GM23338 (cell line): ENCODE measurements around the gene GRHPR. TPM values are rescaled to one million over a fixed set of nuclear protein-coding genes. Genes with fewer than 3 reads are reported as not detected.
A peak's percentile ranks its signal among the peaks of the same experiment; 100 is the strongest.

Experiments
- ATAC-seq: fragments of 200-7000 bp; cut with Tn5 transposase; 3 replicates; pipeline ENCODE4 v1.9.1; 2020
- DNase-seq: peaks from one replicate; pipeline ENCODE4 v3.0.0-alpha.2; 2015; ENCODE audit warnings: low spot score
- H2AFZ ChIP-seq: fragments of 200-600 bp; sonication (generic); 2 replicates; pipeline ENCODE4 v1.8.0; 2016; ENCODE audit warnings: antibody characterized with exemption, mild to moderate bottlenecking, moderate library complexity
- H3F3A ChIP-seq: fragments of 200-600 bp; sonication (generic); replicated peaks from 2 replicates; pipeline ENCODE4 v1.8.0; 2017; ENCODE audit warnings: antibody characterized with exemption, mixed run types, low read depth
- H3K27ac ChIP-seq: fragments of 200-600 bp; sonication (generic); 2 replicates; pipeline ENCODE4 v1.6.1; 2016; ENCODE audit warnings: low read depth
- H3K27me3 ChIP-seq: fragments of 200-600 bp; sonication (generic); 2 replicates; pipeline ENCODE4 v1.8.0; 2016; ENCODE audit warnings: mild to moderate bottlenecking, mixed run types, moderate library complexity; ENCODE audit not compliant: insufficient read depth
- H3K36me3 ChIP-seq: fragments of 200-600 bp; sonication (generic); 2 replicates; pipeline ENCODE4 v1.8.0; 2016; ENCODE audit warnings: mild to moderate bottlenecking; ENCODE audit not compliant: insufficient read depth
- H3K4me1 ChIP-seq: fragments of 200-600 bp; sonication (generic); 2 replicates; pipeline ENCODE4 v1.8.0; 2016; ENCODE audit warnings: mild to moderate bottlenecking, moderate library complexity; ENCODE audit not compliant: insufficient read depth
- H3K4me2 ChIP-seq: fragments of 200-600 bp; sonication (generic); 2 replicates; pipeline ENCODE4 v1.7.1; 2017; ENCODE audit warnings: mixed run types
- H3K4me3 ChIP-seq: fragments of 200-600 bp; sonication (generic); 2 replicates; pipeline ENCODE4 v1.6.1; 2016; ENCODE audit warnings: mixed run types
- H3K79me2 ChIP-seq: fragments of 200-600 bp; sonication (generic); replicated peaks from 2 replicates; pipeline ENCODE4 v1.8.0; 2017; ENCODE audit warnings: mild to moderate bottlenecking; ENCODE audit not compliant: insufficient read depth
- H3K9me2 ChIP-seq: fragments of 200-600 bp; sonication (generic); 2 replicates; pipeline ENCODE4 v1.8.0; 2017; ENCODE audit not compliant: insufficient read depth
- H4K20me1 ChIP-seq: fragments of 200-600 bp; sonication (generic); replicated peaks from 2 replicates; pipeline ENCODE4 v1.8.0; 2017; ENCODE audit warnings: mild to moderate bottlenecking; ENCODE audit not compliant: insufficient read depth
- H3K27ac Mint-ChIP-seq: 2 replicates; pipeline ENCODE4 v1.8.0; 2020; ENCODE audit warnings: inconsistent platforms, mild to moderate bottlenecking, moderate library complexity, mixed read lengths
- H3K27me3 Mint-ChIP-seq: 3 replicates; pipeline ENCODE4 v1.8.0; 2022; ENCODE audit warnings: low read depth, mild to moderate bottlenecking, moderate library complexity, mixed read lengths, inconsistent platforms; ENCODE audit not compliant: insufficient read depth, poor library complexity
- H3K36me3 Mint-ChIP-seq: 3 replicates; pipeline ENCODE4 v1.8.0; 2021; ENCODE audit warnings: low read depth, mild to moderate bottlenecking, inconsistent platforms, moderate library complexity, mixed read lengths
- H3K4me1 Mint-ChIP-seq: 3 replicates; pipeline ENCODE4 v1.8.0; 2020; ENCODE audit warnings: mild to moderate bottlenecking, inconsistent platforms, mixed read lengths
- H3K4me3 Mint-ChIP-seq: 3 replicates; pipeline ENCODE4 v1.8.0; 2021; ENCODE audit warnings: moderate library complexity, mild to moderate bottlenecking, inconsistent platforms, mixed read lengths
- H3K9me3 Mint-ChIP-seq: 3 replicates; pipeline ENCODE4 v1.8.0; 2020; ENCODE audit warnings: moderate library complexity, mild to moderate bottlenecking, inconsistent platforms, mixed read lengths
- CREB1 ChIP-seq: fragments of 250-450 bp; sonication (Bioruptor Pico); IDR thresholded peaks from 2 replicates; pipeline ENCODE4 v1.5.0; 2020; ENCODE audit warnings: low read depth, mild to moderate bottlenecking, moderate library complexity
- CTCF ChIP-seq, 2 experiments: fragments of 200-600 bp in 1 of 2; sonication (generic) in 1 of 2; conservative IDR thresholded peaks; 2 replicates each; pipeline versions ENCODE4 v1.5.1 to v1.6.1; 2016 to 2017; ENCODE audit warnings: antibody characterized with exemption in 2 of 2, low read depth in 2 of 2, mild to moderate bottlenecking in 2 of 2, moderate library complexity in 1 of 2
- ETS1 ChIP-seq: IDR thresholded peaks from 2 replicates; pipeline ENCODE4 v1.6.1; 2016; ENCODE audit warnings: antibody characterized with exemption
- EZH2 ChIP-seq: fragments of 200-600 bp; sonication (generic); IDR thresholded peaks from one replicate; pipeline ENCODE4 v1.8.0; 2017; ENCODE audit warnings: antibody characterized with exemption, mild to moderate bottlenecking, low read depth; ENCODE audit not compliant: unreplicated experiment
- EZH2phosphoT487 ChIP-seq: fragments of 200-600 bp; sonication (generic); IDR thresholded peaks from one replicate; pipeline ENCODE4 v1.8.1; 2018; ENCODE audit warnings: antibody characterized with exemption; ENCODE audit not compliant: unreplicated experiment
- JUNB ChIP-seq: IDR thresholded peaks from one replicate; pipeline ENCODE4 v1.6.1; 2016; ENCODE audit warnings: antibody characterized with exemption; ENCODE audit not compliant: unreplicated experiment
- NANOG ChIP-seq: IDR thresholded peaks from 2 replicates; pipeline ENCODE4 v1.6.1; 2016; ENCODE audit warnings: antibody characterized with exemption, borderline replicate concordance
- POLR2AphosphoS5 ChIP-seq: IDR thresholded peaks from 2 replicates; pipeline ENCODE4 v1.6.1; 2016; ENCODE audit warnings: antibody characterized with exemption, low read depth
- REST ChIP-seq: IDR thresholded peaks from one replicate; pipeline ENCODE4 v1.6.1; 2018; ENCODE audit warnings: antibody characterized with exemption; ENCODE audit not compliant: unreplicated experiment
- STAT1 ChIP-seq: IDR thresholded peaks from one replicate; pipeline ENCODE4 v1.6.1; 2016; ENCODE audit warnings: antibody characterized with exemption; ENCODE audit not compliant: unreplicated experiment
- ZNF114 ChIP-seq: fragments of 250-450 bp; sonication (Bioruptor Pico); IDR thresholded peaks from 2 replicates; pipeline ENCODE4 v1.5.0; 2020; ENCODE audit warnings: mild to moderate bottlenecking, moderate library complexity
- ZNF331 ChIP-seq: fragments of 250-450 bp; sonication (Bioruptor Pico); IDR thresholded peaks from 2 replicates; pipeline ENCODE4 v1.5.0; 2020; ENCODE audit warnings: low read depth, mild to moderate bottlenecking, moderate library complexity
- ZNF462 ChIP-seq: fragments of 250-450 bp; sonication (Bioruptor Pico); IDR thresholded peaks from 2 replicates; pipeline ENCODE4 v1.5.0; 2020; ENCODE audit warnings: mild to moderate bottlenecking, moderate library complexity
- polyA plus RNA-seq: library from polyadenylated mRNA; unstranded; fragments of >200 nt; fragmentation: Nextera tagmentation; extraction: Ambion mirVana; gene quantifications from 2 replicates; pipeline ENCODE4 v1.2.1, GENCODE V29; 2016
- total RNA-seq: library from RNA; depleted of rRNA; stranded (reverse); fragments of >200 nt; shearing (Covaris generic); gene quantifications from 2 replicates; pipeline ENCODE4 v1.2.3, GENCODE V29; 2014

Gene GRHPR
- total and polyA plus RNA-seq, 2 experiments from 2014 or later = 69.0 to 128 TPM

GRCh38 chr9:37424204-37424685, 1.7 kb downstream of the GRHPR start:
- H3K79me2 ChIP-seq = peaks cover 15% of the 10 kb centered on the region
- H3K9me3 Mint-ChIP-seq = no peaks in the 10 kb centered on the region
- ATAC-seq = no peak
- peak overlapping the region; percentile 92; the same call in 1 of the 2 replicates for H3K4me3 ChIP-seq
- H4K20me1 ChIP-seq = peaks cover 4% of the 10 kb centered on the region; the same call in 1 of the 2 replicates
- no peak overlapping the region for H3K27ac ChIP-seq
- H3K27me3 Mint-ChIP-seq = peaks cover 13% of the 10 kb centered on the region
- H3K4me1 Mint-ChIP-seq = peaks cover 19% of the 10 kb centered on the region; the same call in 2 of the 3 replicates
- peaks cover 40% of the 10 kb centered on the region for H3K36me3 Mint-ChIP-seq
- H3F3A ChIP-seq = peaks cover 7% of the 10 kb centered on the region; the same call in 1 of the 2 replicates
- peak overlapping the region; percentile 93 for H3K4me3 Mint-ChIP-seq
- no peaks in the 10 kb centered on the region for H3K9me2 ChIP-seq
- no peak overlapping the region for H3K27ac Mint-ChIP-seq
- no peak for TF ChIP-seq CREB1 (CRISPR knock-in tag)
- no peak for TF ChIP-seq ZNF114 (CRISPR knock-in tag)
- no peak for TF ChIP-seq EZH2phosphoT487
- TF ChIP-seq POLR2AphosphoS5 = no peak
- no peak for TF ChIP-seq EZH2
- no peak for TF ChIP-seq NANOG
- no peak for TF ChIP-seq REST
- no peak for TF ChIP-seq CTCF (conservative IDR thresholded peaks at IDR 0.05; ENCODE audit: low read depth in 2 of 2)
- TF ChIP-seq JUNB = no peak
- no peak for TF ChIP-seq ETS1
- no peak for TF ChIP-seq STAT1
- no peak for TF ChIP-seq ZNF462 (CRISPR knock-in tag)
- no peak for TF ChIP-seq ZNF331 (CRISPR knock-in tag)
- no peak overlapping the region for H2AFZ ChIP-seq
- DNase-seq = no peak
- H3K4me2 ChIP-seq = peak overlapping the region; percentile 87
- no peaks in the 10 kb centered on the region for H3K27me3 ChIP-seq
- peaks cover 8% of the 10 kb centered on the region for H3K4me1 ChIP-seq
- peaks cover 7% of the 10 kb centered on the region; the same call in 1 of the 2 replicates for H3K36me3 ChIP-seq
